Osteocyte (in vitro differentiated cells): ENCODE measurements around the gene PVRIG. TPM values are rescaled to one million over a fixed set of nuclear protein-coding genes. Genes with fewer than 3 reads are reported as not detected.
A peak's percentile ranks its signal among the peaks of the same experiment; 100 is the strongest.
"Not testable (repeated sequence)": the region's sequence is repeated elsewhere in the genome, so short reads cannot be mapped to it uniquely, and the experiment has no call there.

Source experiments
- DNase-seq: peaks from one replicate; pipeline ENCODE4 v3.0.0; 2021; ENCODE audit warnings: mixed read lengths; ENCODE audit not compliant: unreplicated experiment; ENCODE audit errors: extremely low spot score
- H3K27ac Mint-ChIP-seq: one replicate; pipeline ENCODE4 v1.8.0; 2021; ENCODE audit warnings: mild to moderate bottlenecking, mixed read lengths; ENCODE audit not compliant: unreplicated experiment
- H3K27me3 Mint-ChIP-seq: one replicate; pipeline ENCODE4 v1.8.0; 2021; ENCODE audit warnings: mixed read lengths; ENCODE audit not compliant: unreplicated experiment
- H3K36me3 Mint-ChIP-seq: one replicate; pipeline ENCODE4 v1.8.0; 2021; ENCODE audit warnings: mixed read lengths; ENCODE audit not compliant: unreplicated experiment
- H3K4me1 Mint-ChIP-seq: one replicate; pipeline ENCODE4 v1.8.0; 2021; ENCODE audit warnings: mixed read lengths; ENCODE audit not compliant: unreplicated experiment
- H3K4me3 Mint-ChIP-seq: one replicate; pipeline ENCODE4 v1.8.0; 2021; ENCODE audit warnings: mild to moderate bottlenecking, moderate library complexity, mixed read lengths; ENCODE audit not compliant: unreplicated experiment
- H3K9me3 Mint-ChIP-seq: one replicate; pipeline ENCODE4 v1.8.0; 2021; ENCODE audit warnings: mixed read lengths; ENCODE audit not compliant: unreplicated experiment
- total RNA-seq: library from RNA; stranded (reverse); gene quantifications from 2 replicates; pipeline ENCODE4 v1.2.1, GENCODE V29; 2021
- TF ChIP-seq, protein P1 (sequence below): fragments of 200-600 bp; sonication (generic); IDR thresholded peaks from 2 replicates; pipeline ENCODE4 v1.5.0; 2021; ENCODE audit warnings: antibody characterized with exemption, mild to moderate bottlenecking, moderate library complexity

Gene PVRIG
- total RNA-seq, 1 donor from 2014 or later, result not detected

GRCh38 chr7:100185726-100186125 lies 34.0 kb upstream of the PVRIG start:
- H3K9me3 Mint-ChIP-seq, result no peaks in the 10 kb centered on the region
- no peak overlapping the region for H3K4me3 Mint-ChIP-seq
- peaks cover 4% of the 10 kb centered on the region for H3K4me1 Mint-ChIP-seq
- H3K27ac Mint-ChIP-seq, result no peak overlapping the region
- H3K36me3 Mint-ChIP-seq, result no peaks in the 10 kb centered on the region
- H3K27me3 Mint-ChIP-seq, result peaks cover 22% of the 10 kb centered on the region
- no peak for DNase-seq
- TF ChIP-seq, protein P1, sequence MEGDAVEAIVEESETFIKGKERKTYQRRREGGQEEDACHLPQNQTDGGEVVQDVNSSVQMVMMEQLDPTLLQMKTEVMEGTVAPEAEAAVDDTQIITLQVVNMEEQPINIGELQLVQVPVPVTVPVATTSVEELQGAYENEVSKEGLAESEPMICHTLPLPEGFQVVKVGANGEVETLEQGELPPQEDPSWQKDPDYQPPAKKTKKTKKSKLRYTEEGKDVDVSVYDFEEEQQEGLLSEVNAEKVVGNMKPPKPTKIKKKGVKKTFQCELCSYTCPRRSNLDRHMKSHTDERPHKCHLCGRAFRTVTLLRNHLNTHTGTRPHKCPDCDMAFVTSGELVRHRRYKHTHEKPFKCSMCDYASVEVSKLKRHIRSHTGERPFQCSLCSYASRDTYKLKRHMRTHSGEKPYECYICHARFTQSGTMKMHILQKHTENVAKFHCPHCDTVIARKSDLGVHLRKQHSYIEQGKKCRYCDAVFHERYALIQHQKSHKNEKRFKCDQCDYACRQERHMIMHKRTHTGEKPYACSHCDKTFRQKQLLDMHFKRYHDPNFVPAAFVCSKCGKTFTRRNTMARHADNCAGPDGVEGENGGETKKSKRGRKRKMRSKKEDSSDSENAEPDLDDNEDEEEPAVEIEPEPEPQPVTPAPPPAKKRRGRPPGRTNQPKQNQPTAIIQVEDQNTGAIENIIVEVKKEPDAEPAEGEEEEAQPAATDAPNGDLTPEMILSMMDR, result no peak

- TF ChIP-seq, protein P1, result no peak
- peaks cover 5% of the 10 kb centered on the region for H3K4me1 Mint-ChIP-seq
- peaks cover 11% of the 10 kb centered on the region for H3K27me3 Mint-ChIP-seq
- no peak overlapping the region for H3K4me3 Mint-ChIP-seq
- H3K27ac Mint-ChIP-seq, result no peak overlapping the region
- H3K36me3 Mint-ChIP-seq, result no peaks in the 10 kb centered on the region
- DNase-seq, result no peak
- no peaks in the 10 kb centered on the region for H3K9me3 Mint-ChIP-seq
Observed at GRCh38 chr7:100189061-100189460, 30.7 kb upstream of the PVRIG start.

DNA sequence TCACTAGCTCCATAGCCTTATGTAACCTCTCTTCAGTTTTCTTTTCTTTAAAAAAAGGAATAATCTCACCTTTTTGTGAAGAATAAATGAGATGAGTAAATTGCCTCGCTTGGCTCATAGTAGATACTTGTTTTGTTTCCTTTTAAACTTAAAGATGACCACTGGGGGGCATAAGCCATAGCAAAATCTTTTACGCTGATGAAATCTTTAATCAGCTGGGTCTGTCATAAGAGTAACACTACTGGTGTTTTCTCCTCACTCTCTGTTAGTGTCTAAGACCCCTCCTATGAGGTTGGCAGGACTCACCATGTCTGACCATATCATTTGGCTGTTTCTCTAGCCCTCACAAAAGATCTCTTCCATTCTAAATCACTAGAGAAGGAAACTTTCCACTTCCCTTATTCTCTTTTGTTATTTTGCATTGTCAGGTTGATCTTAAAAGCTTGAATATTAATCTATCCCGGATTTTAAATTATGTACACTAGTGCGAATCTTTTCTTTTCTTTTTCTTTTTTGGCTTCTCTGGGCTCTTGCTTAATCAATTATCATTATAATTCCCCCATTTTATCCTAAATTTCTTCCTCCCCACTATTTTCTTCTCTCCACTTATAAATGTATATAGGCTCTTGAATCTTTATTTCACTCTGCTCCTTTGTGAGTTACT lies 29.6 kb upstream of the PVRIG start:
- Mint-ChIP-seq H3K4me1 (peaks cover 5% of the 10 kb centered on the region), H3K4me3 (no peak overlapping the region), H3K27ac (peak overlapping the region; percentile 48), H3K9me3 (no peaks in the 10 kb centered on the region), H3K36me3 (no peaks in the 10 kb centered on the region), H3K27me3 (peaks cover 11% of the 10 kb centered on the region)
- TF ChIP-seq, protein P1, result peak; percentile 58
- DNase-seq, result no peak

- Mint-ChIP-seq H3K36me3 (no peaks in the 10 kb centered on the region), H3K4me1 (peaks cover 5% of the 10 kb centered on the region), H3K27me3 (peaks cover 11% of the 10 kb centered on the region), H3K9me3 (no peaks in the 10 kb centered on the region), H3K27ac (no peak overlapping the region), H3K4me3 (no peak overlapping the region)
- no peak for DNase-seq
- TF ChIP-seq, protein P1, result no peak
Observed at GRCh38 chr7:100191775-100192174, 28.0 kb upstream of the PVRIG start.

DNA sequence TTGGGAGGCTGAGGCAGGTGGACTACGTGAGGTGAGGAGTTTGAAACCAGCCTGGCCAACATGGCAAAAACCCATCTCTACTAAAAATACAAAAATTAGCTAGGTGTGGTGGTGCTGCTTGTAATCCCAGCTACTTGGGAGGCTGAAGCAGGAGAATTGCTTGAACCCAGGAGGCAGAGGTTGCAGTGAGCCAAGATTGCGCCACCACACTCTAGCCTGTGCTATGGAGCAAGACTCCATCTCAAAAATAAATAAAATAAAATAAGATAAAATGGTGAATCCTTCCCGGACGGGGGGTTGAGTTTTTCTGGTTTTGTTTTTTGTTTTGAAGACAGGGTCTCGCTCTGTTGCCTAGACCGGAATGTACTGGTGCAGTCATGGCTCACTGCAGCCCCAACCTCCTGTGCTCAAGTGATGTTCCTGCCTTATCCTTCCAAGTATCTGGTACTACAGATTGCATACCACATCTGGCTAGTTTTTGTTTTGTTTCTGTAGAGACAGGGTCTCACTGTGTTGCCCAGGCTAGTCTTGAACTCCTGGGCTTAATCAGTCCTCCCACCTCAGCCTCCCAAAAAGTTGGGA lies 27.4 kb upstream of the PVRIG start:
- H3K4me3 Mint-ChIP-seq, DNase-seq, H3K36me3 Mint-ChIP-seq, H3K27ac Mint-ChIP-seq, H3K4me1 Mint-ChIP-seq, H3K9me3 Mint-ChIP-seq: not testable (repeated sequence)
- H3K27me3 Mint-ChIP-seq, result peaks cover 14% of the 10 kb centered on the region
